CMK (cell line): ENCODE data around the gene TACR1.
A peak's percentile ranks its signal among the peaks of the same experiment; 100 is the strongest.
"Not testable (repeated sequence)": the region's sequence is repeated elsewhere in the genome, so short reads cannot be mapped to it uniquely, and the experiment has no call there.

Source experiments
- DNase-seq: peaks from one replicate; pipeline ENCODE4 v3.0.0-alpha.2; 2010; ENCODE audit warnings: low read depth

The TACR1 gene

DNA sequence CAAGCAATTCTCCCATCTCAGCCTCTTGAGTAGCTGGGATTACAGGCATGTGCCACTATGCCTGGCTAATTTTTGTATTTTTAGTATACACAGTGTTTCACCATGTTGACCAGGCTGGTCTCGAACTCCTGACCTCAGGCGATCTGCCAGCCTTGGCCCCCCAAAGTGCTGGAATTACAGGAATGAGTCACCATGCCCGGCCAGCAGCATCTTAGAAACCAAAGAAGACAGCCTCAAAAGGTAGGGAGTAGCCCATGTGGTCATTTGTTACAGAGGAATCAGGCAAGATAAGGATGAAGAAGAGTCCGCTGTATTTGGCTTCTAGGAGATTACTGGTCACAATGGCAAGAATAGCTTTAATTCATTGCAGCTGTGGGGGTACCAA lies 53.1 kb downstream of the TACR1 start:
- not testable (repeated sequence) for DNase-seq

DNA sequence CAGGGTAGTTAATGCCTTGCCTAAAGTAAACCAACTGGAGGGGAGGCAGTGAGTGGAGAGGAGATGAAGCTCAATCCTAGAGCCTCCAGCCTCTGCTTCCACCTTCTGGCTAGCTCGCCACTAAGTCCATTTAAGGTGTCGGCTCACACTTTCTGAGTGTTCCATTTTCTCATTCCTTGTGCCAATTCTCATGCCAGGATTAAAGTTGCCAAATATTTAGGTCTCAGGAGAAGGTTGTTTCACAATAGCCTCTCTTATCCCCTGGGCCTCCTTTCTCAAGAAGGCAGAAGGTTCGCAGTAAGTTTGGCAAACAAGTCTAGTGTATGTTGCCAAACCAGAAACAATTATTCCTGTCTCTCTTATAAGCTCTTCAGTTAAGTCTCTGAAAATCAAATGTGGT lies 57.2 kb downstream of the TACR1 start:
- no peak for DNase-seq

DNA sequence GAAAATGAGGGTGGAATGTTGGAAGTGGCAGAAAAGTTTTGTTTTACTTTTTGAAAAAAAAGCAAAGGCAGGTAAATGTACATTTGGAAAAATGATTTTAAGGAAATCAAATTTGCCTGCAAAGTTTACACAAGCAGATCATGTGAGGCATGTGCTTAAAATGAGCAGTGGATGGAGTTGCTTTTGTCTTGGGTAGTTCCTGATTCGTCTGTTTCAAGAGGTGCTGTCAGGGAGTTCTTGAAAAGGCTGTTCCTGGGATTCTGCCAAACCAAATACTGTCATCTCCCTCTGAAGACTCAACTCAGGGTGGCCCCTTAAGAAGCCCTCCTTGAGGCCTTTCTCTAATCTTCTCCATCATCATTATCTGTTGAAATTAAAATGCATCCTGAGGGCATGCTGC lies 59.0 kb downstream of the TACR1 start:
- no peak for DNase-seq

DNA sequence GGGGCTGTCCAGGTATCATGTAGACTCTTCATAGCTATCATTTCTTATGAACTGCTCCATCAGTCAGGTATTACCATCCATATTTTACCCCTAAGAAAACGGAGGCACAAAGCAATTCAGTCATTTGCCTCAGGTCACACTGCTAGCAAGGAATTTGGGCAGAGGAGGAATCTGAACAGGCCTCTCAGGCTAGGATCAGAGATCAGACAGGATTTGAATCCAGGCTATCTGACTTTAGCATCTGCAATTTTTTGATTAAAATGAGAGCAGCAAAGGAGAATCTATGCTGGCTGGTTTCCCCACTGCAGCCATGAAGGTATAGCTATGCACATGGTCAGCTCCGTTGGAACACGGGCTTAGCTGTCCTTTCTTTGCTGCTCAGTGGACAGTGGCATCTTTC lies 60.1 kb downstream of the TACR1 start:
- no peak for DNase-seq

- DNase-seq: no peak
Measured at GRCh38 chr2:75138528-75138927, 60.8 kb downstream of the TACR1 start.

DNA sequence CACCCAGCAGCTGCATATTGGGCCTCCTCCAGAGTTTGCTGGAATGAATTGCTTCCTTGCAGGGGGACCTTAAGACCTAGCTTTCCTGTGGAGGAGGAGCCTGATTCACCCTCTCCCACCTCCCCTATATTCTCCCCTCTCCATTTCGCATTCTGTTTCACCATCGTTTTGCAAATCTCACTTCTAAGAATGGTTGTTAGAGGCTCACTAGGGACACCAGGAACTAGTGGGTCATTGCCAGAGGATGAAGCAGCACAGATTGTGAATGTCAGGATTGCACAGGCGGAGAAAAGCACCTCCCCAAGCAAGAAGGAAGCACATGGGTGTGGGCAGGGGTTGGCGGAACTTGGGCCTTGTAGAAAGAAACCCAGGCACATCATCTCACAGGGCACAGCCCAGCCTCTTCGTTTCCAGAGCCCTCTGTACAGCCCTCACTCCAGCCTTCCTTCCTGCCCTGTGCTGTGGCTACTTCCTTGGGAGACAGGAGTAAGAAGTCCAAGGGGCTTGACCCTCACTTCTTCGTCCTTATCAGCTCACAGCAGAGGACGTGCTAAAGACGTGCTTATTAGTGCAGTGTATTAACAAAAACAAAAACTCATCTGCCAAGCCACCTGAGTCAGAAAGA lies 63.4 kb downstream of the TACR1 start:
- DNase-seq: no peak

GRCh38 chr2:75134860-75135259 lies 64.5 kb downstream of the TACR1 start:
- no peak for DNase-seq

DNA sequence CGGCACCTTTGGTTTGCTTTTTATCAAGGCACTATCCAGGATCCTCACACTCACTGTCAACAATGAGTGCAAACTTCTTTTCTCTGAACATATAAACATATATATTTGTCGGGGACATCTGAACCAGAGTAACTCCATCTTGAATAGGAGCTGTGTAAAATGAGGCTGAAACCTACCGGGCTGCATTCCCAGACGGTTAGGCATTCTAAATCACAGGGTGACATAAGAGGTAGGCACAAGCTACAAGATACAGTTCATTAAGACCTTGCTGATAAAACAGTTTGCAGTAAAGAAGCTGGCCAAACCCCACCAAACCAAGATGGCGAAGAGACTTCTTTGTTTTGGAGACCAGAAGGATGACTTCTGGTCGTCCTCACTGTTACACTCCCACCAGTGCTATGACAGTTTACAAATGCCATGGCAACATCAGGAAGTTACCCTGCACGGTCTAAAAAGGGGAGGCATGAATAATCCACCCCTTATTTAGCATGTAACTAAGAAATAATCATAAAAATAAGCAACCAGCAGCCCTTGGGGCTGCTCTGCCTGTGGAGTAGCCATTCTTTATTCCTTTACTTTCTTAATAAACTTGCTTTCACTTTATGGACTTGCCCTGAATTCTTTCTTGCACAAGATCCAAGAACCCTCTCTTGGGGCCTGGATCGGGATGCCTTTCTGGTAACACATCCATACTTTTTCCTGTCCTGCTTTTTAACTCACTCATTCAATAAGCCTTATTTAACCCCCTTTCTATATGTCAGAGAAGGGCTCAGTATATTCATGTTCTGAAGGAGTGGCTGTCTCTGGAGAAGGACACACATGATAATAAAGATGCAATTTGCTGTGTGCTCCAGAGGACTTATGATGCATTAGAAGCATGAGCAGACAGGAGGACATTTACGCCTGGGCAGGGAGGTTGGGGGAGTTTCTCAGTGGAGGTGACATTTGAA lies 65.4 kb downstream of the TACR1 start:
- no peak for DNase-seq

- no peak for DNase-seq
Measured at GRCh38 chr2:75130171-75130570, 69.1 kb downstream of the TACR1 start.

GRCh38 chr2:75123876-75124275 lies 75.4 kb downstream of the TACR1 start:
- no peak for DNase-seq

- DNase-seq: no peak
Measured at GRCh38 chr2:75113231-75113869, 86.0 kb downstream of the TACR1 start.

- no peak for DNase-seq
Measured at GRCh38 chr2:75108937-75109482, 90.3 kb downstream of the TACR1 start.

DNA sequence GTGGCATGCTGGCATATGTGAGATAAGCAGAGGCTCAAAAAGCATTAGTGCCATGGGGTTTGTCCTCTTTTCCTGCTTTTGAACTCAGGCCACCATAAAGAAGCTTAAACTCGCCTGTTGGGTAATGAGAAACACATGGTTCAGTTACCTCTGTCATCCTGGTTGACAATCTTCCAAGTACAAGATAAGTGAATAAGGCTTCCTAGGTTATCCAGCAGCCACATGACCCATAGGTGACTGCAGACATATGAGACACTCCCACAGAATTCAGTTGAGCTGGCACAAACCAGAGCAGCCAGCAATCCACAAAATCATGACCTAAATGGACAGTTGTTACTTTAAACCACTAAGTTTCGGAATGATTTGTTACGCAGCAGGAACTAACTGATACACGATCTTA lies 97.3 kb downstream of the TACR1 start:
- no peak for DNase-seq

GRCh38 chr2:75100801-75101151 lies 98.5 kb downstream of the TACR1 start:
- DNase-seq: no peak

DNA sequence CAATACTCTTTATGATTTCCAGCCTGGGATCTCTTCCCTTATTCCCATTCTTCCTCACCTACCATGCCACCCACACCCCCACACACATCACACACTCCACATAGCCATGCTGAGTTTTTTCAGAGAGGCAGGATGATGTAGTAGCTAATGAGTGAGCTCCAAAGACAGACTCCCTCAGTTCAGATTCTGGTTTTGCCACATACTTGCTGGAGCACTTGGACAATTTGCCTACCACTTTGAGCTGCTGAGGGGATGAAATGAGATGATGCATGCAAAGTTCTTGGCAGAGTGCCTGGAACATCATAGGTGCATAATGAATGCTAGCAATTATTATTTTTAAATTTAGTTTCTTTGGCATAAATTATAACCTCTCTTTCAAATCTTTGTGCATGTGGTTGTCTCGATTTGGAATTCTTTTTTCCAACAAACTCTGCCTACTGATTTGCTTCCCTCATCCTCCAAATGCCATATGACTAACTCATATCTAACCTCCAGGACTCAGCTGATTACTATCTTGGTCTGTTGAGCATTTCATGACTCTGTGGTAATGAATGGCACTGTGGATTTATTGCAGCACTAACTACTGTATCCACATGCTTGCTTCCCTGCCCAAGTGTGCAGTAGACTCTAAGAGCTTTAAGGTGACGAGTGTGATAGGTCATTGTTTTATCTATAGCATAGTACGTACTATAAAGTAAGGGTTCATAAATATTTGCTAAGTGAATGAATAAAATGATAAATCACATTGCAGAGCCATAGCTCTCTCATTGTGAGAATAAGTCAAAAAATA lies 99.1 kb downstream of the TACR1 start:
- DNase-seq: no peak

DNA sequence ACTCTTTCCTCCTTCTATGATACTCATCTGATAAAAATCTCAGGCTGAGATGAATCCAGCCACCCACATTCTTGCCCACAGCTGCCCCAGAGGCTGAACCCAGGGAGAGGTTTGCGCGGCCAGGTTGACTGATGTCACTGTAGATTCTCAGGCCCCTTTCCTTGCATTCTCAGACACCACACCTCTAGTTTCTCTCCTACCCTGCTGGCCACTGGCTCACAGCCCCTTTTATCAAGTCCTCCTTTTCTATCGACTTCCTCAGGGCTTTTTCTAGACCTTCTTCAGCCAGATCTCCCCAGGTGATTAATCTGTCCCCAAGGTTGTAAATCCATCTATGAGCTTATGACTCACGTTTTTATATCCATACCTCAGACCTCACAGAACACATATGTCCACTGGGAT lies 99.8 kb downstream of the TACR1 start:
- no peak for DNase-seq

DNA sequence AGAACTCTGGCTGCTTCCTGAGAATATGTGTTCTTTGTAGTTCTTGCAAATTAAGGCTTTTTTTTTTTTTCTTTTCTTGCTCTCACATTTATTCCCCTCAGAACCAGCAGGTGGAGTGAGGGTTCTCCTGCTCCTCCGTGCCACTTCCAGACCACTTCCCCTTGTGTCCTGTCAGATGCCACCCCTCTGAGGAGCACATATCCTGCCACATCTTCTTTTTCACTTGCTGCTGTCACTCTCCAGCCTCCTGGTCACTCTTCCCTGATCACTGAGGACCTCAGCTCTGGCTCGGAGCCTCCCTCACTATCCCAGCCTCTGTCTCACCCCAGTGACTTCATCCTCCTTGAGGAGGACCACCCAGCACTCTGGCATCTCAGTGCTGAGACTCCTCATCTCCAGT lies 100.5 kb downstream of the TACR1 start:
- DNase-seq: peak; percentile 22

- DNase-seq: no peak
Measured at GRCh38 chr2:75097831-75098230, 101.5 kb downstream of the TACR1 start.

GRCh38 chr2:75094405-75094804 lies 104.9 kb downstream of the TACR1 start:
- no peak for DNase-seq

GRCh38 chr2:75090770-75091515 lies 108.4 kb downstream of the TACR1 start:
- DNase-seq: no peak

- DNase-seq: no peak
Measured at GRCh38 chr2:75089471-75089870, 109.8 kb downstream of the TACR1 start.
